H9 (cell line): ENCODE data around the gene CHN2. TPM values are rescaled to one million over a fixed set of nuclear protein-coding genes. Genes with fewer than 3 reads are reported as not detected.

Experiments
- DNase-seq: peaks from one replicate; pipeline ENCODE4 v3.0.0-alpha.2; 2017
- H2AFZ ChIP-seq: one replicate; pipeline ENCODE4 v1.6.1; 2013; ENCODE audit warnings: mild to moderate bottlenecking, low read length, control low read depth, moderate library complexity
- H2AK5ac ChIP-seq: 2 replicates; pipeline ENCODE4 v1.6.1; 2013; ENCODE audit warnings: low read length, control low read depth, mixed read lengths; ENCODE audit not compliant: insufficient read length
- H2BK120ac ChIP-seq: one replicate; pipeline ENCODE4 v1.6.1; 2013; ENCODE audit warnings: low read depth, mild to moderate bottlenecking, low read length, control low read depth, inconsistent platforms; ENCODE audit not compliant: poor library complexity, severe bottlenecking
- H2BK12ac ChIP-seq: 2 replicates; pipeline ENCODE4 v1.6.1; 2013; ENCODE audit warnings: low read length, control low read depth, mixed read lengths, low read depth; ENCODE audit not compliant: insufficient read length
- H2BK15ac ChIP-seq: 2 replicates; pipeline ENCODE4 v1.6.1; 2013; ENCODE audit warnings: low read depth, low read length, control low read depth
- H2BK20ac ChIP-seq: one replicate; pipeline ENCODE4 v1.6.1; 2013; ENCODE audit warnings: low read depth, mild to moderate bottlenecking, low read length, control low read depth, inconsistent platforms; ENCODE audit not compliant: poor library complexity, severe bottlenecking
- H2BK5ac ChIP-seq: 2 replicates; pipeline ENCODE4 v1.6.1; 2013; ENCODE audit warnings: low read length, control low read depth, mixed read lengths; ENCODE audit not compliant: insufficient read length
- H3K14ac ChIP-seq: 2 replicates; pipeline ENCODE4 v1.6.1; 2013; ENCODE audit warnings: low read length, control low read depth; ENCODE audit not compliant: insufficient read depth
- H3K18ac ChIP-seq: 2 replicates; pipeline ENCODE4 v1.6.1; 2013; ENCODE audit warnings: low read depth, mild to moderate bottlenecking, mixed read lengths, low read length, control low read depth; ENCODE audit not compliant: insufficient read length
- H3K23ac ChIP-seq: 2 replicates; pipeline ENCODE4 v1.6.1; 2013; ENCODE audit warnings: low read length, control low read depth, mixed read lengths, low read depth; ENCODE audit not compliant: insufficient read length
- H3K23me2 ChIP-seq: 2 replicates; pipeline ENCODE4 v1.6.1; 2013; ENCODE audit warnings: low read depth, mild to moderate bottlenecking, mixed read lengths, low read length, control low read depth; ENCODE audit not compliant: insufficient read length, poor library complexity, severe bottlenecking
- H3K27ac ChIP-seq: 2 replicates; pipeline ENCODE4 v1.5.1; 2013; ENCODE audit warnings: low read length, control low read depth, mixed read lengths, low read depth; ENCODE audit not compliant: insufficient read length
- H3K27me3 ChIP-seq: 2 replicates; pipeline ENCODE4 v1.6.1; 2013; ENCODE audit warnings: low read length, control low read depth, inconsistent platforms; ENCODE audit not compliant: insufficient read depth
- H3K4ac ChIP-seq: 2 replicates; pipeline ENCODE4 v1.6.1; 2013; ENCODE audit warnings: low read depth, mild to moderate bottlenecking, control low read depth, inconsistent platforms, low read length, moderate library complexity
- H3K4me1 ChIP-seq: 2 replicates; pipeline ENCODE4 v1.6.1; 2013; ENCODE audit warnings: low read length, control low read depth, inconsistent platforms; ENCODE audit not compliant: insufficient read depth
- H3K4me2 ChIP-seq: 2 replicates; pipeline ENCODE4 v1.6.1; 2013; ENCODE audit warnings: low read length, control low read depth, mixed read lengths; ENCODE audit not compliant: insufficient read length, insufficient read depth
- H3K56ac ChIP-seq: 2 replicates; pipeline ENCODE4 v1.6.1; 2013; ENCODE audit warnings: low read depth, mild to moderate bottlenecking, mixed read lengths, low read length, control low read depth; ENCODE audit not compliant: insufficient read length
- H3K79me1 ChIP-seq: 2 replicates; pipeline ENCODE4 v1.6.1; 2013; ENCODE audit warnings: low read depth, mild to moderate bottlenecking, moderate library complexity, low read length, control low read depth, inconsistent platforms; ENCODE audit not compliant: insufficient read depth, poor library complexity, severe bottlenecking
- H3K79me2 ChIP-seq: 2 replicates; pipeline ENCODE4 v1.6.1; 2013; ENCODE audit warnings: low read length, control low read depth, inconsistent platforms; ENCODE audit not compliant: insufficient read depth
- H3K9ac ChIP-seq: 2 replicates; pipeline ENCODE4 v1.6.1; 2013; ENCODE audit warnings: low read length, control low read depth, mixed read lengths; ENCODE audit not compliant: insufficient read length; ENCODE audit errors: extremely low read depth
- H3K9me3 ChIP-seq: one replicate; pipeline ENCODE4 v1.6.1; 2013; ENCODE audit warnings: low read depth, low read length, inconsistent platforms; ENCODE audit not compliant: control insufficient read depth
- H3T11ph ChIP-seq: one replicate; pipeline ENCODE4 v1.6.1; 2013; ENCODE audit warnings: mild to moderate bottlenecking, low read length, control low read depth, inconsistent platforms
- H4K20me1 ChIP-seq: one replicate; pipeline ENCODE4 v1.6.1; 2013; ENCODE audit not compliant: control insufficient read depth, insufficient read length, insufficient read depth
- H4K5ac ChIP-seq: 2 replicates; pipeline ENCODE4 v1.6.1; 2013; ENCODE audit warnings: low read depth, mild to moderate bottlenecking, mixed read lengths, low read length, control low read depth; ENCODE audit not compliant: insufficient read length
- H4K8ac ChIP-seq: replicated peaks from 2 replicates; pipeline ENCODE4 v1.6.1; 2013; ENCODE audit warnings: low read length, control low read depth, mixed read lengths, low read depth; ENCODE audit not compliant: insufficient read length
- H4K91ac ChIP-seq: 2 replicates; pipeline ENCODE4 v1.6.1; 2013; ENCODE audit warnings: low read depth, mild to moderate bottlenecking, moderate library complexity, mixed read lengths, low read length, control low read depth; ENCODE audit not compliant: insufficient read length
- H3K27ac Mint-ChIP-seq, 3 experiments: 2 replicates in 2 of 3; 3 replicates in 1 of 3; pipeline ENCODE4 v1.8.0; 2020 to 2021; ENCODE audit warnings: mixed read lengths in 3 of 3, mild to moderate bottlenecking in 1 of 3, moderate library complexity in 1 of 3
- H3K27me3 Mint-ChIP-seq: 2 replicates; pipeline ENCODE4 v1.8.0; 2021; ENCODE audit warnings: low read depth, mild to moderate bottlenecking, moderate library complexity, mixed read lengths
- H3K36me3 Mint-ChIP-seq, 3 experiments: 2 replicates in 2 of 3; 3 replicates in 1 of 3; pipeline ENCODE4 v1.8.0; 2020 to 2021; ENCODE audit warnings: low read depth in 3 of 3, mixed read lengths in 3 of 3; ENCODE audit not compliant: insufficient read depth in 1 of 3
- H3K4me1 Mint-ChIP-seq, 2 experiments: 2 replicates each; pipeline ENCODE4 v1.8.0; 2020; ENCODE audit warnings: mixed read lengths in 2 of 2
- H3K4me3 Mint-ChIP-seq, 2 experiments: 2 replicates in 1 of 2; 3 replicates in 1 of 2; pipeline ENCODE4 v1.8.0; 2020 to 2021; ENCODE audit warnings: mild to moderate bottlenecking in 2 of 2, mixed read lengths in 2 of 2, moderate library complexity in 1 of 2
- H3K9me3 Mint-ChIP-seq, 2 experiments: 2 replicates in 1 of 2; 3 replicates in 1 of 2; pipeline ENCODE4 v1.8.0; 2020; ENCODE audit warnings: mild to moderate bottlenecking in 2 of 2, mixed read lengths in 2 of 2, moderate library complexity in 1 of 2
- WGBS: extraction: QIAGEN DNeasy Blood & Tissue Kit; methylation state at CpG from one replicate; pipeline ENCODE4 v1.1.7; 2013; ENCODE audit warnings: missing lambda C conversion rate, low lambda C conversion rate, mixed read lengths; ENCODE audit not compliant: insufficient read length; ENCODE audit errors: extremely low coverage; 5-methylcytosine and 5-hydroxymethylcytosine counted together
- total RNA-seq: library from RNA; stranded (reverse); gene quantifications from 2 replicates; pipeline ENCODE4 v1.2.1, GENCODE V29; 2021
- TF ChIP-seq, protein P1 (sequence below): fragments of 200-600 bp; sonication (generic); conservative IDR thresholded peaks from 3 replicates; pipeline ENCODE4 v1.8.0; 2021; ENCODE audit warnings: antibody characterized with exemption, mild to moderate bottlenecking

The CHN2 gene
- total RNA-seq, 1 experiment from 2014 or later: 3.3 TPM

GRCh38 chr7:29239638-29240037, 45.1 kb downstream of the CHN2 start:
- H2AK5ac ChIP-seq: no peak overlapping the region
- no peak overlapping the region for H3T11ph ChIP-seq
- H3K27me3 ChIP-seq: no peaks in the 10 kb centered on the region
- no peak overlapping the region for H3K9ac ChIP-seq
- H4K5ac ChIP-seq: no peak overlapping the region
- H4K91ac ChIP-seq: no peak overlapping the region
- Mint-ChIP-seq H3K27me3 (peaks cover 1% of the 10 kb centered on the region; the same call in 1 of the 2 replicates), H3K4me3 (no peak overlapping the region), H3K36me3 (peaks cover 3 to 8% (median 5%) of the 10 kb centered on the region in 3 experiments; a peak in 5 of 7 replicates), H3K9me3 (peaks cover 4 to 7% of the 10 kb centered on the region in 2 experiments; a peak in 3 of 5 replicates), H3K4me1 (peaks cover 13 to 18% of the 10 kb centered on the region in 2 experiments), H3K27ac (no peak overlapping the region)
- H3K79me2 ChIP-seq: no peaks in the 10 kb centered on the region
- no CpG with 5 or more reads among the region's 1 CpG for WGBS
- H2BK12ac ChIP-seq: no peak overlapping the region
- no peaks in the 10 kb centered on the region for H3K9me3 ChIP-seq
- TF ChIP-seq, protein P1, sequence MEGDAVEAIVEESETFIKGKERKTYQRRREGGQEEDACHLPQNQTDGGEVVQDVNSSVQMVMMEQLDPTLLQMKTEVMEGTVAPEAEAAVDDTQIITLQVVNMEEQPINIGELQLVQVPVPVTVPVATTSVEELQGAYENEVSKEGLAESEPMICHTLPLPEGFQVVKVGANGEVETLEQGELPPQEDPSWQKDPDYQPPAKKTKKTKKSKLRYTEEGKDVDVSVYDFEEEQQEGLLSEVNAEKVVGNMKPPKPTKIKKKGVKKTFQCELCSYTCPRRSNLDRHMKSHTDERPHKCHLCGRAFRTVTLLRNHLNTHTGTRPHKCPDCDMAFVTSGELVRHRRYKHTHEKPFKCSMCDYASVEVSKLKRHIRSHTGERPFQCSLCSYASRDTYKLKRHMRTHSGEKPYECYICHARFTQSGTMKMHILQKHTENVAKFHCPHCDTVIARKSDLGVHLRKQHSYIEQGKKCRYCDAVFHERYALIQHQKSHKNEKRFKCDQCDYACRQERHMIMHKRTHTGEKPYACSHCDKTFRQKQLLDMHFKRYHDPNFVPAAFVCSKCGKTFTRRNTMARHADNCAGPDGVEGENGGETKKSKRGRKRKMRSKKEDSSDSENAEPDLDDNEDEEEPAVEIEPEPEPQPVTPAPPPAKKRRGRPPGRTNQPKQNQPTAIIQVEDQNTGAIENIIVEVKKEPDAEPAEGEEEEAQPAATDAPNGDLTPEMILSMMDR: peak; percentile 75
- no peak overlapping the region for H3K4me2 ChIP-seq
- no peak overlapping the region for H3K18ac ChIP-seq
- peaks cover 7% of the 10 kb centered on the region; the same call in 1 of the 2 replicates for H3K4me1 ChIP-seq
- H4K8ac ChIP-seq: no peak overlapping the region
- no peak overlapping the region for H3K27ac ChIP-seq
- no peaks in the 10 kb centered on the region for H4K20me1 ChIP-seq
- H3K23ac ChIP-seq: no peak overlapping the region
- no peak overlapping the region for H2AFZ ChIP-seq
- H3K79me1 ChIP-seq: no peaks in the 10 kb centered on the region
- H3K4ac ChIP-seq: no peak overlapping the region
- no peak overlapping the region for H2BK5ac ChIP-seq
- H3K23me2 ChIP-seq: no peaks in the 10 kb centered on the region
- no peak overlapping the region for H2BK20ac ChIP-seq
- no peak overlapping the region; the same call in 1 of the 2 replicates for H3K14ac ChIP-seq
- no peak overlapping the region for H2BK120ac ChIP-seq
- peak; percentile 56 for DNase-seq
- H2BK15ac ChIP-seq: no peak overlapping the region
- H3K56ac ChIP-seq: no peak overlapping the region
